ENCODE results near the gene GJB5. TPM values are rescaled to one million over a fixed set of nuclear protein-coding genes. Genes with fewer than 3 reads are reported as not detected.
"Not testable (repeated sequence)": the region's sequence is repeated elsewhere in the genome, so short reads cannot be mapped to it uniquely, and the experiment has no call there.

The GJB5 gene
- total RNA-seq, 1 donor from 2014 or later: not detected

GRCh38 chr1:34721241-34721640, 33.6 kb upstream of the GJB5 start:
- CTCF ChIA-PET: no interaction called here
- no peak overlapping the region for H3K4me3 Mint-ChIP-seq

GRCh38 chr1:34721646-34722355, 33.0 kb upstream of the GJB5 start:
- H3K27me3 Mint-ChIP-seq: peaks cover 32% of the 10 kb centered on the region
- intact Hi-C loops (cut with micrococcal nuclease): no loop called here
- no peaks in the 10 kb centered on the region for H3K4me1 Mint-ChIP-seq
- DNase-seq (no peak), ATAC-seq (ENCODE audit: low read depth) (no peak)
- no peak for TF ChIP-seq CTCF (IDR thresholded peaks at IDR 0.05)
- H3K36me3 Mint-ChIP-seq (ENCODE audit: low read depth): no peaks in the 10 kb centered on the region
- no peak overlapping the region for H3K4me3 Mint-ChIP-seq
- H3K27ac Mint-ChIP-seq: no peak overlapping the region
- ChIA-PET POLR2A (no interaction called here), CTCF (no interaction called here)
- no peaks in the 10 kb centered on the region for H3K9me3 Mint-ChIP-seq

More at GRCh38 chr1:34721241-34721640, 33.6 kb upstream of the GJB5 start:
- no peak for TF ChIP-seq CTCF (IDR thresholded peaks at IDR 0.05)
- ATAC-seq (ENCODE audit: low read depth): no peak
- no peaks in the 10 kb centered on the region for H3K9me3 Mint-ChIP-seq
- no peak overlapping the region for H3K27ac Mint-ChIP-seq
- H3K36me3 Mint-ChIP-seq (ENCODE audit: low read depth): no peaks in the 10 kb centered on the region
- POLR2A ChIA-PET: no interaction called here
- H3K27me3 Mint-ChIP-seq: peaks cover 29% of the 10 kb centered on the region
- no peak for DNase-seq
- intact Hi-C loops (cut with micrococcal nuclease): no loop called here
- H3K4me1 Mint-ChIP-seq: no peaks in the 10 kb centered on the region

- Mint-ChIP-seq H3K27ac (no peak overlapping the region), H3K36me3 (ENCODE audit: low read depth) (no peaks in the 10 kb centered on the region), H3K9me3 (no peaks in the 10 kb centered on the region), H3K27me3 (peaks cover 22% of the 10 kb centered on the region), H3K4me3 (no peak overlapping the region), H3K4me1 (no peaks in the 10 kb centered on the region)
- ATAC-seq (ENCODE audit: low read depth) (no peak), DNase-seq (no peak)
- intact Hi-C loops (cut with micrococcal nuclease): no loop called here
- ChIA-PET POLR2A (no interaction called here), CTCF (no interaction called here)
- TF ChIP-seq CTCF (IDR thresholded peaks at IDR 0.05): no peak
These were observed 28.0 kb upstream of the GJB5 start for GRCh38 chr1:34726861-34727260.

GRCh38 chr1:34730485-34730884, 24.4 kb upstream of the GJB5 start:
- no peak overlapping the region for H3K4me3 Mint-ChIP-seq
- intact Hi-C loops (cut with micrococcal nuclease): no loop called here
- H3K36me3 Mint-ChIP-seq (ENCODE audit: low read depth): no peaks in the 10 kb centered on the region
- POLR2A ChIA-PET: no interaction called here
- no peak for TF ChIP-seq CTCF (IDR thresholded peaks at IDR 0.05)
- H3K4me1 Mint-ChIP-seq: no peaks in the 10 kb centered on the region
- H3K27me3 Mint-ChIP-seq: peaks cover 17% of the 10 kb centered on the region
- ATAC-seq (ENCODE audit: low read depth) (no peak), DNase-seq (no peak)
- CTCF ChIA-PET: no interaction called here
- no peaks in the 10 kb centered on the region for H3K9me3 Mint-ChIP-seq
- no peak overlapping the region for H3K27ac Mint-ChIP-seq

GRCh38 chr1:34732831-34733230, 22.0 kb upstream of the GJB5 start:
- CTCF ChIA-PET; H3K36me3 Mint-ChIP-seq (ENCODE audit: low read depth); ATAC-seq (ENCODE audit: low read depth); intact Hi-C loops (cut with micrococcal nuclease); H3K4me1 Mint-ChIP-seq; H3K27me3 Mint-ChIP-seq; H3K27ac Mint-ChIP-seq; H3K4me3 Mint-ChIP-seq; DNase-seq; POLR2A ChIA-PET; H3K9me3 Mint-ChIP-seq: not testable (repeated sequence)

GRCh38 chr1:34736692-34737091, 18.2 kb upstream of the GJB5 start:
- no peak for ATAC-seq (ENCODE audit: low read depth)
- Mint-ChIP-seq H3K9me3 (no peaks in the 10 kb centered on the region), H3K4me1 (no peaks in the 10 kb centered on the region), H3K4me3 (no peak overlapping the region), H3K36me3 (ENCODE audit: low read depth) (no peaks in the 10 kb centered on the region), H3K27ac (no peak overlapping the region), H3K27me3 (peaks cover 11% of the 10 kb centered on the region)
- ChIA-PET POLR2A (no interaction called here), CTCF (no interaction called here)
- DNase-seq: no peak
- TF ChIP-seq CTCF (IDR thresholded peaks at IDR 0.05): no peak
- intact Hi-C loops (cut with micrococcal nuclease): no loop called here

GRCh38 chr1:34737236-34737635, 17.6 kb upstream of the GJB5 start:
- CTCF ChIA-PET; H3K27ac Mint-ChIP-seq; intact Hi-C loops (cut with micrococcal nuclease); H3K9me3 Mint-ChIP-seq; POLR2A ChIA-PET; H3K4me1 Mint-ChIP-seq; ATAC-seq (ENCODE audit: low read depth); H3K36me3 Mint-ChIP-seq (ENCODE audit: low read depth); DNase-seq; H3K4me3 Mint-ChIP-seq: not testable (repeated sequence)
- H3K27me3 Mint-ChIP-seq: peaks cover 11% of the 10 kb centered on the region

Measured in activated B cell treated with CpG ODN at 0.5 μM for 24 hours (primary cell).